ENCODE measurements around the gene MAPRE2. TPM values are rescaled to one million over a fixed set of nuclear protein-coding genes. Genes with fewer than 3 reads are reported as not detected.

The MAPRE2 gene
- total RNA-seq, 1 experiment from 2014 or later: 29.4 TPM

DNA sequence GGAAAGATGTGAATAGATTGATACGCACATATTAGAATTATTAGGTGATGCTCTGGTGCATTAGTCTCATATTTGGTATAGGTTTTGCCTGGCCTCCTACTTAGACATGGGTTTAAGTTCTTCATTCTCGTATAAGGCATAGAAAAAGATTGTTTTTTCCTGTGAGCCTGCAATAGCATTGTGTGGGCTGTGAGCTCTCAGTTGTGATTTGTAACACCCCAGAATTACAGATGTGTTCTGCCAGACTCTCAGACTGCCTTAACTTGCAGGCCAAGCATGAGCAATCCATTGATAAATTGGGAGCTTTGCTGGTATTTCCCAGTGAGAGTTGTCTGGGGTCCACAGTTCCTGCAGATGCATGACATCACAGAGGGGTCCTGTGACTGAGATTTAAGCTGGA, 95.7 kb downstream of the MAPRE2 start:
- no peak for DNase-seq
- Mint-ChIP-seq H3K4me1 (peaks cover 18 to 22% of the 10 kb centered on the region in 2 experiments), H3K27ac (no peak overlapping the region), H3K36me3 (ENCODE audit: insufficient read depth in 1 of 3, low read depth in 3 of 3) (peaks cover 15 to 19% (median 17%) of the 10 kb centered on the region in 3 experiments; a peak in 6 of 7 replicates), H3K4me3 (no peak overlapping the region), H3K9me3 (no peaks in the 10 kb centered on the region), H3K27me3 (ENCODE audit: low read depth) (peaks cover 2% of the 10 kb centered on the region)
- no peaks in the 10 kb centered on the region for H3K79me2 ChIP-seq (ENCODE audit: insufficient read depth, low read length)
- H2AK5ac ChIP-seq (ENCODE audit: insufficient read length, low read length): no peak overlapping the region
- no peak overlapping the region for H3K18ac ChIP-seq (ENCODE audit: insufficient read length, low read depth, low read length)
- no peaks in the 10 kb centered on the region for H3K27me3 ChIP-seq (ENCODE audit: insufficient read depth, low read length)
- H2BK20ac ChIP-seq (ENCODE audit: low read depth, low read length, poor library complexity, severe bottlenecking): no peak overlapping the region
- peaks cover 2% of the 10 kb centered on the region; the same call in 1 of the 2 replicates for H3K4me1 ChIP-seq (ENCODE audit: insufficient read depth, low read length)
- H3K4ac ChIP-seq (ENCODE audit: low read depth, low read length): no peak overlapping the region
- no peak overlapping the region for H2BK12ac ChIP-seq (ENCODE audit: insufficient read length, low read depth, low read length)
- no peak overlapping the region for H3K27ac ChIP-seq (ENCODE audit: insufficient read length, low read depth, low read length)
- no peaks in the 10 kb centered on the region for H4K20me1 ChIP-seq (ENCODE audit: control insufficient read depth, insufficient read depth, insufficient read length)
- H2BK15ac ChIP-seq (ENCODE audit: low read depth, low read length): no peak overlapping the region
- H3T11ph ChIP-seq (ENCODE audit: low read length): no peak overlapping the region
- H4K8ac ChIP-seq (replicated peaks; ENCODE audit: insufficient read length, low read depth, low read length): no peak overlapping the region
- no peaks in the 10 kb centered on the region for H3K23me2 ChIP-seq (ENCODE audit: insufficient read length, low read depth, low read length, poor library complexity, severe bottlenecking)
- TF ChIP-seq, protein P1, sequence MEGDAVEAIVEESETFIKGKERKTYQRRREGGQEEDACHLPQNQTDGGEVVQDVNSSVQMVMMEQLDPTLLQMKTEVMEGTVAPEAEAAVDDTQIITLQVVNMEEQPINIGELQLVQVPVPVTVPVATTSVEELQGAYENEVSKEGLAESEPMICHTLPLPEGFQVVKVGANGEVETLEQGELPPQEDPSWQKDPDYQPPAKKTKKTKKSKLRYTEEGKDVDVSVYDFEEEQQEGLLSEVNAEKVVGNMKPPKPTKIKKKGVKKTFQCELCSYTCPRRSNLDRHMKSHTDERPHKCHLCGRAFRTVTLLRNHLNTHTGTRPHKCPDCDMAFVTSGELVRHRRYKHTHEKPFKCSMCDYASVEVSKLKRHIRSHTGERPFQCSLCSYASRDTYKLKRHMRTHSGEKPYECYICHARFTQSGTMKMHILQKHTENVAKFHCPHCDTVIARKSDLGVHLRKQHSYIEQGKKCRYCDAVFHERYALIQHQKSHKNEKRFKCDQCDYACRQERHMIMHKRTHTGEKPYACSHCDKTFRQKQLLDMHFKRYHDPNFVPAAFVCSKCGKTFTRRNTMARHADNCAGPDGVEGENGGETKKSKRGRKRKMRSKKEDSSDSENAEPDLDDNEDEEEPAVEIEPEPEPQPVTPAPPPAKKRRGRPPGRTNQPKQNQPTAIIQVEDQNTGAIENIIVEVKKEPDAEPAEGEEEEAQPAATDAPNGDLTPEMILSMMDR (conservative IDR thresholded peaks at IDR 0.05): no peak
- no peak overlapping the region for H2BK5ac ChIP-seq (ENCODE audit: insufficient read length, low read length)
- H3K9me3 ChIP-seq (ENCODE audit: control insufficient read depth, low read depth, low read length): no peaks in the 10 kb centered on the region
- H3K23ac ChIP-seq (ENCODE audit: insufficient read length, low read depth, low read length): no peak overlapping the region
- H2AFZ ChIP-seq (ENCODE audit: low read length): no peak overlapping the region
- H4K5ac ChIP-seq (ENCODE audit: insufficient read length, low read depth, low read length): no peak overlapping the region
- no peak overlapping the region for H3K14ac ChIP-seq (ENCODE audit: insufficient read depth, low read length)
- H3K79me1 ChIP-seq (ENCODE audit: insufficient read depth, low read depth, low read length, poor library complexity, severe bottlenecking): no peaks in the 10 kb centered on the region
- H2BK120ac ChIP-seq (ENCODE audit: low read depth, low read length, poor library complexity, severe bottlenecking): no peak overlapping the region
- no peak overlapping the region for H4K91ac ChIP-seq (ENCODE audit: insufficient read length, low read depth, low read length)
- no CpG with 5 or more reads among the region's 2 CpGs for WGBS (ENCODE audit: extremely low coverage, insufficient read length, low lambda C conversion rate)
- no peak overlapping the region for H3K4me2 ChIP-seq (ENCODE audit: insufficient read depth, insufficient read length, low read length)
- H3K56ac ChIP-seq (ENCODE audit: insufficient read length, low read depth, low read length): no peak overlapping the region
- H3K9ac ChIP-seq (ENCODE audit: extremely low read depth, insufficient read length, low read length): no peak overlapping the region

Data from H9 (cell line).